AG09309 (cell line): ENCODE measurements around the gene KHK.

Experiments used
- DNase-seq: peaks from one replicate; pipeline ENCODE4 v3.0.0-alpha.2; 2010; ENCODE audit warnings: low read depth
- H3K4me3 ChIP-seq: 2 replicates; pipeline ENCODE4 v1.5.1; 2011; ENCODE audit warnings: mild to moderate bottlenecking, low read depth, low read length, moderate library complexity; ENCODE audit not compliant: control insufficient read depth
- TF ChIP-seq, protein P1 (sequence below): IDR thresholded peaks from 2 replicates; pipeline ENCODE4 v1.5.1; 2011; ENCODE audit warnings: mild to moderate bottlenecking, low read depth, low read length, inconsistent platforms; ENCODE audit not compliant: insufficient read depth, control insufficient read depth; ENCODE audit errors: missing control alignments

KHK gene

DNA sequence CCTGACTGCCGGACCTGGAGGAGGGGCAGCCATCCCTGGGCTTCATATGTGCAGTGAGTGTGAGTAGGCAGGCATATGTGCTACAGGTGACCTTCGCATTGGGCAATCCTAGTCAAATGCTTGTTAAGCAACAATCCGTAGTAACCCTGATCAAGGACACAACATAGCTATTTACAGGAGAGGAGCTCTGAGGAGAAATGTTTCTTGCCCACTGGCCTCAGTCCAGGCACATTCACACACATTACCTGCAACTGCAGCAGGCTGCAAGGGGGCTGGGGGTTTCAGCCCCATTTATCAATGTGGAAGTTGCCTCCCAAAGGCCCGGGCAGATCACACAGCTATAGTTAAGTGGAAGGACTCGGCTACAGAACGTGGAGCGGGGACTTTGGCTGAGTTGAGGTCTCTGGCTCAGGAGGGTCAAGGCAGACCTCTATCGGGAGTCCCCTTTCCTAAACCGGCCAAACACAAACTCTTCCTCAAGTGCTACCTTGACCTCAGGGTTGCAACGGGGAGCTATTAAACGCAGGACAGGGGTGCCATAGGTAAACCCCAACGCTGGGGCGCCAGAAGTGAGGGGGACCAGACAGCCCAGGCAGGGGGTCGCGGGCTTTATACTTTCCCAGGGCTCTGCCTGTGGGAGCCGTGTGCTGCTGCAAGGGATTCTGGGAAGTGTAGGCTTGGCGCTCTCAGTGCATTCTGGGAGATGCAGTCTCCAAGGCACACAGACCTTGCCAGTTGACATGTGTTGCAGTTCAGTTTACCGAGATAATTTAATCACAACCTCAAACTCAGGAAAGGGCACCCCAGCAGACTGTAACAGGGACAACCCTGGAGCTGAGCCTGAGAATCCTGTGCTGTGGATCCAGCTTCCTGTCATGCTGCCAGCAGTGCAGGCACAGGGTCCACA lies 9.4 kb downstream of the KHK start:
- H3K4me3 ChIP-seq = no peak overlapping the region
- DNase-seq = no peak
- TF ChIP-seq, protein P1, sequence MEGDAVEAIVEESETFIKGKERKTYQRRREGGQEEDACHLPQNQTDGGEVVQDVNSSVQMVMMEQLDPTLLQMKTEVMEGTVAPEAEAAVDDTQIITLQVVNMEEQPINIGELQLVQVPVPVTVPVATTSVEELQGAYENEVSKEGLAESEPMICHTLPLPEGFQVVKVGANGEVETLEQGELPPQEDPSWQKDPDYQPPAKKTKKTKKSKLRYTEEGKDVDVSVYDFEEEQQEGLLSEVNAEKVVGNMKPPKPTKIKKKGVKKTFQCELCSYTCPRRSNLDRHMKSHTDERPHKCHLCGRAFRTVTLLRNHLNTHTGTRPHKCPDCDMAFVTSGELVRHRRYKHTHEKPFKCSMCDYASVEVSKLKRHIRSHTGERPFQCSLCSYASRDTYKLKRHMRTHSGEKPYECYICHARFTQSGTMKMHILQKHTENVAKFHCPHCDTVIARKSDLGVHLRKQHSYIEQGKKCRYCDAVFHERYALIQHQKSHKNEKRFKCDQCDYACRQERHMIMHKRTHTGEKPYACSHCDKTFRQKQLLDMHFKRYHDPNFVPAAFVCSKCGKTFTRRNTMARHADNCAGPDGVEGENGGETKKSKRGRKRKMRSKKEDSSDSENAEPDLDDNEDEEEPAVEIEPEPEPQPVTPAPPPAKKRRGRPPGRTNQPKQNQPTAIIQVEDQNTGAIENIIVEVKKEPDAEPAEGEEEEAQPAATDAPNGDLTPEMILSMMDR = no peak

DNA sequence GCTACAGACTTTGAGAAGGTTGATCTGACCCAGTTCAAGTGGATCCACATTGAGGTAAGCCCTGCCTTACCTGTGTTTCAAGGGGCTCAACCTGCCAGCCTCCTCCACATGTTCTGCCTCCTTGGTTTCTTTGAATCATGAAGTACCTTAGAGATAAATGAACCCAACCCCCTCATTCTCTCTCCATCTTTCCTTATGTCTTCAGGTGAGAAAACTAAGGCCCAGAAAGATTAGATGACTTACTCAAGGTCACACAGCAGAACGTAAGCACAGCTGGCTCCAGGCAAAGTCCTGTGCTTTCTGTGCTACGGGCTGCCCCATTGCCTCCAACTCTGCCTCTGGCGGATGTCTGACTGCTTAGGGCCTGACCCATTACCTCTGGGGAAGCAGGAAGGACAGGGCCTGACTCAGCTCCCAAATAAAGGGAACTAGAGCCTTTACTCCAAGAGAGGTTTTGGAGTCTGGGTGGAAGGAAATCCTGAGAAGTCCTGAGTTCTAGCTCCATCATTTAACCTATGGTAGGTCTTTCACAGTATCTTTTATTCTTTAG lies 10.3 kb downstream of the KHK start:
- H3K4me3 ChIP-seq = no peak overlapping the region
- DNase-seq = no peak
- TF ChIP-seq, protein P1 = no peak

GRCh38 chr2:27097341-27097740 lies 10.8 kb downstream of the KHK start:
- TF ChIP-seq, protein P1 = no peak
- no peak for DNase-seq

DNA sequence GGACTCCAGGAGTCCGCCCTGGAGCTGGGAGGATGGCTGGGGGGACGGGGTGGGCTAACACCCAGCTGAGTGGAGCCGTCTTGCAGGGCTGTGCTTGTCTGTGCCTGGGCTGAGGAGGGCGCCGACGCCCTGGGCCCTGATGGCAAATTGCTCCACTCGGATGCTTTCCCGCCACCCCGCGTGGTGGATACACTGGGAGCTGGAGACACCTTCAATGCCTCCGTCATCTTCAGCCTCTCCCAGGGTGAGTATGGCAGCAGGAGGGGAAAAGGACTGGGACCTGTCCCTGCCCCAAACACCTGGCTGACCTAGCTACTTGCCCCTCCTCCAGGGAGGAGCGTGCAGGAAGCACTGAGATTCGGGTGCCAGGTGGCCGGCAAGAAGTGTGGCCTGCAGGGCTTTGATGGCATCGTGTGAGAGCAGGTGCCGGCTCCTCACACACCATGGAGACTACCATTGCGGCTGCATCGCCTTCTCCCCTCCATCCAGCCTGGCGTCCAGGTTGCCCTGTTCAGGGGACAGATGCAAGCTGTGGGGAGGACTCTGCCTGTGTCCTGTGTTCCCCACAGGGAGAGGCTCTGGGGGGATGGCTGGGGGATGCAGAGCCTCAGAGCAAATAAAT lies 12.9 kb downstream of the KHK start:
- TF ChIP-seq, protein P1 = no peak
- DNase-seq = no peak

More at GRCh38 chr2:27097341-27097740, 10.8 kb downstream of the KHK start:
- no peak overlapping the region for H3K4me3 ChIP-seq

GRCh38 chr2:27100036-27100435 lies 13.5 kb downstream of the KHK start:
- TF ChIP-seq, protein P1 = no peak
- DNase-seq = no peak
- H3K4me3 ChIP-seq = no peak overlapping the region

More for the DNA sequence above, 12.9 kb downstream of the KHK start:
- no peak overlapping the region for H3K4me3 ChIP-seq

GRCh38 chr2:27102329-27102728 lies 15.8 kb downstream of the KHK start:
- TF ChIP-seq, protein P1 = no peak
- H3K4me3 ChIP-seq = no peak overlapping the region
- DNase-seq = no peak
